ENCODE measurements around the gene MDGA2. TPM values are rescaled to one million over a fixed set of nuclear protein-coding genes. Genes with fewer than 3 reads are reported as not detected.

Gene MDGA2
- total and polyA plus RNA-seq, 2 of the 8 experiments (the other 6 are each of a cell fraction or from before 2014, with no cell fraction given), result 0.11 to 0.69 TPM

- TF ChIP-seq EP300 (IDR thresholded peaks at IDR 0.05; ENCODE audit: borderline replicate concordance in 1 of 2, low read depth in 2 of 2, low read length in 2 of 2), result no peak
- no peak for TF ChIP-seq FOSL1 (IDR thresholded peaks at IDR 0.05; ENCODE audit: insufficient read depth, low read depth, low read length)
- no peak for TF ChIP-seq RFX5 (IDR thresholded peaks at IDR 0.05; ENCODE audit: borderline replicate concordance, low read depth, low read length)
- TF ChIP-seq BRCA1 (IDR thresholded peaks at IDR 0.05; ENCODE audit: low read depth, low read length), result no peak
Measured at GRCh38 chr14:47261350-47261749, 414.1 kb downstream of the MDGA2 start (continued).

Data from H1 (cell line).